GM12873 (cell line): ENCODE measurements around the gene DPP3.
A peak's percentile ranks its signal among the peaks of the same experiment; 100 is the strongest.

Experiments used
- CTCF ChIP-seq: IDR thresholded peaks from 2 replicates; pipeline ENCODE4 v1.5.1; 2012; ENCODE audit warnings: low read depth, mild to moderate bottlenecking, moderate library complexity, low read length, control low read depth; ENCODE audit not compliant: insufficient read depth; ENCODE audit errors: missing control alignments

The DPP3 gene

GRCh38 chr11:66480117-66480938, at the start of gene DPP3:
TSS of gene DPP3 (plus strand) at chr11:66480434. CDS start at chr11:66482201, 1,767 bp downstream.
- TF ChIP-seq CTCF = no peak

GRCh38 chr11:66432597-66432996, 47.6 kb upstream of the DPP3 start:
- no peak for TF ChIP-seq CTCF

GRCh38 chr11:66437979-66438503, 42.2 kb upstream of the DPP3 start:
- TF ChIP-seq CTCF = no peak

GRCh38 chr11:66438504-66439466, 41.4 kb upstream of the DPP3 start, which contains the start of gene MRPL11:
TSS of gene MRPL11 (minus strand) at chr11:66438848. CDS start at chr11:66438754, 94 bp downstream.
- TF ChIP-seq CTCF = peak; percentile 79

GRCh38 chr11:66443602-66444001, 36.6 kb upstream of the DPP3 start:
- no peak for TF ChIP-seq CTCF

- no peak for TF ChIP-seq CTCF
Observed at GRCh38 chr11:66447012-66447411, 33.2 kb upstream of the DPP3 start.
